Activated gamma-delta T cell (primary cell): Measurements from ENCODE around the gene FAM83C.
"Not testable (repeated sequence)": the region's sequence is repeated elsewhere in the genome, so short reads cannot be mapped to it uniquely, and the experiment has no call there.

Source experiments
- DNase-seq: peaks from one replicate; lab custom pipeline; 2025; lab: John Stamatoyannopoulos, UW

Gene FAM83C

GRCh38 chr20:35264755-35265154 is 27.5 kb downstream of the FAM83C start:
- DNase-seq: no peak

- no peak for DNase-seq
Measured at GRCh38 chr20:35263532-35264341, 28.5 kb downstream of the FAM83C start.

GRCh38 chr20:35262731-35263531 is 29.3 kb downstream of the FAM83C start:
- DNase-seq: not testable (repeated sequence)

GRCh38 chr20:35262321-35262720 is 29.9 kb downstream of the FAM83C start:
- DNase-seq: not testable (repeated sequence)

GRCh38 chr20:35260426-35260825 is 31.8 kb downstream of the FAM83C start:
- DNase-seq: no peak

GRCh38 chr20:35257175-35257909 is 34.9 kb downstream of the FAM83C start:
- DNase-seq: no peak

- DNase-seq: no peak
Measured at GRCh38 chr20:35254448-35254999, 37.7 kb downstream of the FAM83C start.

GRCh38 chr20:35253010-35253409 is 39.2 kb downstream of the FAM83C start:
- DNase-seq: no peak

- not testable (repeated sequence) for DNase-seq
Measured at GRCh38 chr20:35252598-35252997, 39.6 kb downstream of the FAM83C start.

GRCh38 chr20:35252037-35252461 is 40.2 kb downstream of the FAM83C start:
- no peak for DNase-seq

- DNase-seq: no peak
Measured at GRCh38 chr20:35251613-35251940, 40.6 kb downstream of the FAM83C start.

- DNase-seq: no peak
Measured at GRCh38 chr20:35248641-35249475, 43.4 kb downstream of the FAM83C start.

GRCh38 chr20:35246723-35247122 is 45.5 kb downstream of the FAM83C start:
- no peak for DNase-seq

GRCh38 chr20:35243986-35244385 is 48.2 kb downstream of the FAM83C start:
- no peak for DNase-seq

- no peak for DNase-seq
Measured at GRCh38 chr20:35243317-35243716, 48.9 kb downstream of the FAM83C start.

- DNase-seq: no peak
Measured at GRCh38 chr20:35240811-35241293, 51.4 kb downstream of the FAM83C start.

GRCh38 chr20:35240083-35240810 is 52.0 kb downstream of the FAM83C start:
- DNase-seq: no peak

- DNase-seq: no peak
Measured at GRCh38 chr20:35238735-35239134, 53.5 kb downstream of the FAM83C start.

GRCh38 chr20:35238170-35238569 is 54.1 kb downstream of the FAM83C start:
- no peak for DNase-seq

GRCh38 chr20:35237486-35237885 is 54.7 kb downstream of the FAM83C start:
- DNase-seq: no peak
